OCI-LY7 (cell line): ENCODE results near the gene CTNNA2.

Experiments used
- EZH2phosphoT487 ChIP-seq: fragments of 200-600 bp; sonication (generic); IDR thresholded peaks from 2 replicates; pipeline ENCODE4 v1.6.1; 2018; ENCODE audit warnings: low read depth, borderline replicate concordance, mild to moderate bottlenecking, mixed run types, antibody characterized with exemption, low read length, moderate library complexity, mixed read lengths
- TF ChIP-seq, protein P1 (sequence below): fragments of 200-600 bp; sonication (generic); conservative IDR thresholded peaks from 2 replicates; pipeline ENCODE4 v1.5.1; 2014; ENCODE audit warnings: mild to moderate bottlenecking, antibody characterized with exemption, low read length, moderate library complexity, mixed read lengths

GRCh38 chr2:80259292-80259691 is 746.4 kb downstream of the CTNNA2 start:
- TF ChIP-seq, protein P1, sequence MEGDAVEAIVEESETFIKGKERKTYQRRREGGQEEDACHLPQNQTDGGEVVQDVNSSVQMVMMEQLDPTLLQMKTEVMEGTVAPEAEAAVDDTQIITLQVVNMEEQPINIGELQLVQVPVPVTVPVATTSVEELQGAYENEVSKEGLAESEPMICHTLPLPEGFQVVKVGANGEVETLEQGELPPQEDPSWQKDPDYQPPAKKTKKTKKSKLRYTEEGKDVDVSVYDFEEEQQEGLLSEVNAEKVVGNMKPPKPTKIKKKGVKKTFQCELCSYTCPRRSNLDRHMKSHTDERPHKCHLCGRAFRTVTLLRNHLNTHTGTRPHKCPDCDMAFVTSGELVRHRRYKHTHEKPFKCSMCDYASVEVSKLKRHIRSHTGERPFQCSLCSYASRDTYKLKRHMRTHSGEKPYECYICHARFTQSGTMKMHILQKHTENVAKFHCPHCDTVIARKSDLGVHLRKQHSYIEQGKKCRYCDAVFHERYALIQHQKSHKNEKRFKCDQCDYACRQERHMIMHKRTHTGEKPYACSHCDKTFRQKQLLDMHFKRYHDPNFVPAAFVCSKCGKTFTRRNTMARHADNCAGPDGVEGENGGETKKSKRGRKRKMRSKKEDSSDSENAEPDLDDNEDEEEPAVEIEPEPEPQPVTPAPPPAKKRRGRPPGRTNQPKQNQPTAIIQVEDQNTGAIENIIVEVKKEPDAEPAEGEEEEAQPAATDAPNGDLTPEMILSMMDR = no peak
- TF ChIP-seq EZH2phosphoT487 = no peak
